ENCODE measurements around the gene RARRES1.

Gene RARRES1, protein sequence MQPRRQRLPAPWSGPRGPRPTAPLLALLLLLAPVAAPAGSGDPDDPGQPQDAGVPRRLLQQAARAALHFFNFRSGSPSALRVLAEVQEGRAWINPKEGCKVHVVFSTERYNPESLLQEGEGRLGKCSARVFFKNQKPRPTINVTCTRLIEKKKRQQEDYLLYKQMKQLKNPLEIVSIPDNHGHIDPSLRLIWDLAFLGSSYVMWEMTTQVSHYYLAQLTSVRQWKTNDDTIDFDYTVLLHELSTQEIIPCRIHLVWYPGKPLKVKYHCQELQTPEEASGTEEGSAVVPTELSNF

DNA sequence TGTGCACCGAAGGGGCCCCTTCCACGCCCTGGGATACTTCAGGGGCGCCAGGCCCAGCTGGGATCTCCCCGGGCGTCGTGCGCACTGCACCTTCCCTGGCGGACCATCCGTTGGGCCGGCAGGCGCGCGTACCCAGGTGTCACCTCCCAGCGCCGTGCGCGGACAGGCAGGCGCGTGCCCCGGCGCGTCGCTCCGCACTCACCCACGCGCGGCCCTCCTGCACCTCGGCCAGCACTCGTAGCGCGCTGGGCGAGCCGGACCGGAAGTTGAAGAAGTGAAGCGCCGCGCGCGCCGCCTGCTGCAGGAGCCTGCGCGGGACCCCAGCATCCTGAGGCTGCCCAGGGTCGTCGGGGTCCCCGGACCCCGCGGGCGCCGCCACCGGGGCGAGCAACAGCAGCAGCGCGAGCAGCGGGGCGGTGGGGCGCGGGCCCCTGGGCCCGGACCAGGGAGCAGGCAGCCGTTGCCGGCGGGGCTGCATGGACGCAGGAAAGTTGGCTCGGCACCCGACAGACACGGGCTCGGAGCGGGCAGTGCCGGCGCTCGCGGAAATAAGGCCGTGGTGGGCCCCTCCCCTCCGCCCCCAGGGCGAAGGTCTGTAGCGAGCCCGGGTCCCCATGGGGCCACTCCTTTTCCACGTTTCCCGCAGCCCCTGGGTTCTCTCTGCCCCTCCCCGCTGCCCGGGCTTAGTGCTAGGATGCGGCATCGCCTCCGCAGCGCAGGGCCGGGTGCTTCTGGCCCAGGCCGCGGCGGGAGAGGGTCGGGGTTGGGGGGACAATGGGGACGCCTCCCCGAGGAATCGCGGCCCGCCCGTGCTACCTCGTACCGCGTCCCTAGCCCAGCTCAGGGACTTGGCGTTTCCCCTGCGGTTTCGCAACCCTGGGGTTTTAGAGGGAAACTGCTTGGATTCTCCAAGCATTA lies at the start of gene RARRES1:
TSS of gene RARRES1 (minus strand) at position 520 of the 918 bp plus-strand sequence. CDS start at position 478, 42 bp downstream.
- peak in 1 of 2 donors; percentile 35 for DNase-seq (ENCODE audit: low read depth in 2 of 2)

DNA sequence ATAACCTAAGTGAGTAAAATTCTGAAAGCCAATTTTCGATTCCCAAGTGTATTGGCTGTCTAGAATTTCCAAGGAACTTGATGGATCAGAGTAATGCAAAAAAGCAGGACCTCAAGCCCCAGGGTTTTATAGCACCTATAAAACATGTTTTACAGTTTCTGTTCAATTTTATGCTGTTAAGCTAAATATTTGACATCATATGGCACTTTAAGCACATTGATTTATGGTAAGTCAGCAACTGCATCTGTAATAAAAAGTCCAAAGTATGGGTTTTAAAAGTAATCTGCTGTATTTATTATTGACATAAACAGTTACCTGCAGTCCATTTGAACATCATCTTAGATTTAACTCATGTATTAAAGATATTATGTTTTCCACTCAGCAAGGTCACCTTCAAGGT lies 49.6 kb upstream of the RARRES1 start:
- DNase-seq (ENCODE audit: low read depth in 2 of 2), result no peak

DNA sequence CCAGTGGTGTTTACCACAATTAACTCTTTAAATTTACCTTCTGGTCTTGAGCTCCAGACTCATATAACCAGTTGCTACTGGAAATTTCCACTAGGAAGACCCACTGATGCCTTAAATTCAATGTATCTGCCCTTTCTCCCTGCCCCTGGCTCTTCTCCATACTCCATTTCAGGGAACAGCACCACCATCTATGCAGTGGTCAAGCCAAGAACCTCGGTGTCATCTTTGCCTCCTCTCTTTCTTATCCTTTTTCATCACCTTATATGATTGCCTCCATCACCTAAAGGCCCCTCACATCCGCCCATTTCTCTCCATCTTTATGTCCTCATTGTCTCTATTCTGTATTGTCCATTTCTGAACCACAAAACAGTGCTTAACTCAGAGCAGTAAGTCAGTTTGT lies 48.9 kb upstream of the RARRES1 start:
- no peak for DNase-seq (ENCODE audit: low read depth in 2 of 2)

DNA sequence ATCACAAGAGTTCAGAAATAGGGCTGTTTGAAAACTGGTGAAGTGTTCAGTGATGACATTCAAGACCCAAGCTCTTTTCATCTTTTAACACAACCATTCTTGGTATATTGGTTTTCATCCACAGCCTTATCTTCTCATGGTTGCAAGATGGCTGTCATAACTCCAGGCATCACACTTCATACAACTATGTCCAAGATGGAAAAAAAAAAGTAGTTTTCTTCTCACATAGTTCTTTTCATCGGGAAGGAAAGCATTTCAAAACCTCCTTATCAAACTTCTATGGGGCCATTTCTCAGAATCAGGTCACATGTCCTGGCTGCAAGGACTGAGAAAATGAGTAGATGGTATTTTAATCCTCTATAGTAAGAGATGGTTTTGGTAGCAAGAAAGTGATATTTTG lies 48.5 kb upstream of the RARRES1 start:
- DNase-seq (ENCODE audit: low read depth in 2 of 2), result no peak

DNA sequence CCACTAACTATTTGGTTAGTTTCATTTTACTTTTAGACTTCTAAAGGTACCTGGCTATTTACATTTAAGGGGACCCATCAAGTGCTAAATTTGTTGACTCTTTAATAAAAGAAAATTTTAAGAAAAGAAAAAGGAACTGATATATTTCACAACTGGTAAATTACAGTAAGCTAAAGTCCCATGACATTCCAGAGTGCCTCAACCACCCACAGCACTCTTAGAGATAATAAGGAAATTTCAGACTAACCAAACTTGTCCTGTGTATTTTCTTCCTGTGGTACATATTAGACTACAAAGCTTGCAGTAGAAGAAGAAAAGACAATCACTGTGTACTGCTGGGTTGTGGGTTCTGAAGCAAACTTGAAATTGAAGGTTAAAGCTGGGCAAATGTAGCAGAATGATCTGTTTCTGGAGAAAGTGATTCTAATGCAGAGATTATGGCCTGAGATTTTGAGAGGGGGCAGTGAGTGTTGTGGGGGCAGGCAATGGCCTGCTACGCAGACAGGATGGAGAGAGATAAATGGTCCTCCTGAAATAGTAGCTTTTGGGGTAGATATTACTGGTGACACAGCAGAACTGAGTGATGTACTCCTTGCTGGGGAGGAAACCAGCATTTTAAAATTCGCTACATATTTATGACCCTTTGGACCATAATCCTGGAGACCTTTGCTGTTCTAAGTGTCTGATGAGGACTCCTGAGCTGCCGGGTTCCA lies 45.1 kb upstream of the RARRES1 start:
- DNase-seq (ENCODE audit: low read depth in 2 of 2), result no peak

DNA sequence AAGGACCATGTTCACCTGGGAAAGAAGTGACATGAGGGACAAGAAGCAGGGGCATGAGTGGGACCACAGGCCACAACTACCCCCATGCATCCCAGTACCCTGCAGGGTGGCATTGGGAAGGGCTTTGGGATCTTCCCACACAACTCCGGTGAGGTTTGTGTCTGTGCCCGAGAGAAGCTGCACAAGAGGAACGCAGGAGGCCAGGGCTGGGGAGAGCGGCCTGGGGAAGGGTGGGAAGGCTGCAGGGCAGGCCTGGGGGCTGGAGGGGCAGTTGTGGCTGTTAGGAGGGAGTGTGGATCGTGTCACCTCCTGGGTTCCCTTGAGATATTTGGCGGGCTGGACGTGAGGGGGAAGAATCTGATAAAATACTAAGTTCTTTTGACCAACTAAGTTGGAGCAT lies 44.3 kb upstream of the RARRES1 start:
- DNase-seq (ENCODE audit: low read depth in 2 of 2), result no peak

DNA sequence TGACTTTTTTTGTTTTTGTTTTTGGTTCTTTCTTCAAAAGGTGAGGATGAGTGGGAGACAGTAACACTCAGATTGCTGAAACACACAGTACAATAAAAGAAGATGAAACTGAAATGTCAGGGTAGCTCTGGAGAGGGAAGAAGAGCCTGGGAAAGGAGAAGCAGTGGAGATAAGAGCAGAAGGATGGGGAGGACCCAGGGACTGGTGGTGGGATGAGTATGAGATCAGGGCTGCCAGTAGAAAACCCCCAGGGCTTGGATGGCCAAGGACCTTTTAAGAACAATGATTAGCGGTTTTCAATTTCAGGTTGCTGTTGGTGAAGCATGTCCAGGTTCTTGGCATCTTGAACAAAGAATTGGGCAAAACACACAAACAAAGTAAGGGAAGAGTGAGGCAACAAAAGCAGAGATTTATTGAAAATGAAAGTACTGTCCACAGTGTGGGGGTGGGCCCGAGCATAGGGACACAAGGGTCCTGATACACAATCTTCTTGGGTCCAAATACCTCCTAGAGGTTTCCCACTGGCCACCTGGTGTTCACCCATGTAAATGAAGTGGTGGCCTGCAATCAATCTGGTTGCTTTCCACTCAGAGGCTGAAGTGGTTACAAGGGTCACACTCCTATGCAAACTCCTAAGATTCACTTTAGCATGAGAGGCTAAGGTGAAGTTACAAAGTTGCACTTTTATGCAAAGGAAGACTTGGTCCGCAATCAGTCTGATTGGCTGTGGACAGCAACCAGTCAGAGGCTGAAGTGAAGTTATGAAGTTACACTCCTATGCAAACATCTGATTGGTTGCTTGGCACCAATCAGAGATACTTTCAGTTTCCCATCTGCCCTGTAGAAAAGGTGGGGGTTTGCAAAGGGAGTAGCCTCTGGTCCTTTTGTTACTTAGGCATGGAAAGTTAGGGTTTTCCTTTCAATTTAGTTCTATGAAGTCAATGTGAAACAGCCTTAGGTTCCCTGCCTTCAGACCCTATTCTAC lies 43.5 kb upstream of the RARRES1 start:
- DNase-seq (ENCODE audit: low read depth in 2 of 2), result no peak

DNA sequence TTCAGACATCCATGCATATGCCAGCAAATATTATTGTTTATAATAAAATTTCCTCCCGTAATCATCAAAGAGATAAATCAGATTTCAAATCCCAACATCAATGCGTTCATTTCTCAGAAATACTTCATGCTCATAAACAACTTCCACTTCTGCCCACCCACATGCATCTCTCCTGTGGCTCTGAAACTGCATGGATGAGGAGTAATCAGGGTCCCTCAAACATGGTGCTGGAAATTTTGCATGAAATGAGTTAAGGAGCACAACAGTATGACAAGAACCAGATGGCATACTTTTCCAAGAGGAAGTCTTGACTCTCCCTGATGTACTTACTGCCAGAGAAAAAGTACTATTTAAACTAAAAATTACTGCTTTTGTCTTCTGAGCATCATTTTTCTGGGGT lies 42.7 kb upstream of the RARRES1 start:
- no peak for DNase-seq (ENCODE audit: low read depth in 2 of 2)

DNA sequence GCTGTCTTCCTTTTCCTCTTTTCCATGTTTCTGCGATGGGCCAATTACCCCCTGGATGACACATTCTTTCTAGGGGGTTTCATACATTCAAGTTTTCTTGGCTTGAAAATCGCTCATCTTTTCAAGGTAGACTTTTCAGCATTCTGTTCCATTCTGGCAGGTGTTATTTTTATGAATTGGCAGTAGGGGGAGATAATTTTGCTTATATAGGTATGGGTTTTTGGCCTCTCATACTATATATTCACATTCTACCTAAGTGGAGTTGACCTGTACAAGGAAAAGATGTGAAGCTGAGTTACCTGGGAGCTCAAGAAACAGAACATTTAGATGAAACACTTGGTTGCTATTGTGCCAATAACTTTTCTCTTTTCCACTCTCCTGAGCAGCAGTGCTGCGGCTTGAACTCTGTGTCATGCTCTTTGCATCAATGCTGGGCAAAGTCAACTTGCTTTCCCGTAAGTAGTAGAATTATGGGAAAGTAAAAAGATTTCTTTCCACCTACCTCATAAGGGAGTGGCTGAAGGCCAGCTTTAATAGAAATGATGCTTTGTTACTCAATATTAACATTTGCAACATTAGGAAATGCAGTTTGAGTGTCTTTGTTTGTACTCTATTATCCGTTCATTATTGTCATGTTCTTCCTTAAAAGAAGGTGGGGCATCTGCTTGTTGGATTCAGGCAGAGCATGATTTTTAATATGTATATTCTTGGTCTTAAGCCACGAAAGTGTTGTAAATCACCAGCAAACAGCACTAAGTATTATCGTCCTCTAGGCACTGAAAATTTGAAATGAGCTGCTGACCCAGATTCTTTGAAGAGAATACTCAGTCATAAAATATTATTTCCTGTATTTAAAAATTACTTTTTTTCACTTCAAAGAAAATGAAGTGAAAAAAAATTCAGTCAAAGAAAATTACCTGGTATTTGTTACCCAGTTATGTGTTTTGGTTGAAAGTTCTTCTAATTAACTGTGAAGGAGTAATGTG lies 41.9 kb upstream of the RARRES1 start:
- DNase-seq (ENCODE audit: low read depth in 2 of 2), result no peak

DNA sequence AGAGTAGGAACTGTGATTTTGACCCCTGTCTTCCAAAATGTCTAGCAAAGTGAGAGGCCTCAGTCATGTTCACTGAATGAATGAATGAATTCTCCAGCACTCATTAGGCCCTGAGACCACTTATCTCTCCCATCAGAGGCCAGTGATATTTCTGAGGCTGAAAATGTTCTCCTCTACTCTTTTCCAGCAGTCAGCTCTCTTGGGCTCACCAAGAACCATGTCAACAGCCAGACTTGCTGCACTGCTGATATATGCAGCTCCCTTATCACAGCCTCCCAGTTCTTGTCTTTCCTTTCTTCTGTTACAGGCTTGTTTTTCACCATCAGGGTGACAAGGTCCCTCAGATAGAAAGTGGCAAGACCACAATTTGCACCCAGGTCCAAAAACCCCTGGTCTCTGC lies 40.9 kb upstream of the RARRES1 start:
- no peak for DNase-seq (ENCODE audit: low read depth in 2 of 2)

DNA sequence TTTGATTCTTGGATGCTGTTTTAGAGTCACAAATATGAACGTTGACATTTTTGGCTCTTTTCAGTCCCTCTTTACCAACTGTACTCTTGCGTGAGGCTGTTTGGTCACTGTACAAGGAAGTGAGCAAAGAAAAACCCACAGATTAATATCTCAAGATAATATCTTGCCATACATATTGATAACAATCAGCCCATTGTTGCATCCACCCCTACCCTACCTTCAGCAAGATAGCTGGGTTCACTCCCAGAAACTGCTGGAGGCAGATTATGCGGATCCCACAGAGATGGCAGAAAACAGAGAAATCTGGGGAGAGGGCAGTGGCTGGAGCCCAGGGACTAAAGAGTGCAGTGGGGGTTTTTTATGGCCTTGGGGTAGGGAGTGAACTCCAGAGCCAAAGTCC lies 39.7 kb upstream of the RARRES1 start:
- DNase-seq (ENCODE audit: low read depth in 2 of 2), result no peak

DNA sequence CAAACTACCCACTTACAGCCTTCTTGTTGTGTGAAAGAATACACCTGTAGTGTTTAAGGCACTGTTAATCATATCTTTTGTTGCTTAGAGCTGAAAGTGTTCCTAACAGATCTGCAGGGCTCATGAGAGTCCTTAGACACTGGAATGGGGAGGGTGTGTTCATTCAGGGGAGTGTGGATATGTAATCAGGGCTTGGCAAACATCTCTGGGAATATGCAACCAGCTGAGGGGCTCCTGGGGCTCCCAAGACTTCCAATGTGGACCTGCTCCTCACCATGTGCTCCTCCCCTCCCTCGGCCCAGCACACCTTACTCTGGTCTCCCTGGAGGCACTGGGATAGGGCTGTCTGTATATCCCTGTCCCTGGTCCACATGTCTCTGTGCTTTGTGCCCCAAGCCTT lies 39.3 kb upstream of the RARRES1 start:
- DNase-seq (ENCODE audit: low read depth in 2 of 2), result no peak

DNA sequence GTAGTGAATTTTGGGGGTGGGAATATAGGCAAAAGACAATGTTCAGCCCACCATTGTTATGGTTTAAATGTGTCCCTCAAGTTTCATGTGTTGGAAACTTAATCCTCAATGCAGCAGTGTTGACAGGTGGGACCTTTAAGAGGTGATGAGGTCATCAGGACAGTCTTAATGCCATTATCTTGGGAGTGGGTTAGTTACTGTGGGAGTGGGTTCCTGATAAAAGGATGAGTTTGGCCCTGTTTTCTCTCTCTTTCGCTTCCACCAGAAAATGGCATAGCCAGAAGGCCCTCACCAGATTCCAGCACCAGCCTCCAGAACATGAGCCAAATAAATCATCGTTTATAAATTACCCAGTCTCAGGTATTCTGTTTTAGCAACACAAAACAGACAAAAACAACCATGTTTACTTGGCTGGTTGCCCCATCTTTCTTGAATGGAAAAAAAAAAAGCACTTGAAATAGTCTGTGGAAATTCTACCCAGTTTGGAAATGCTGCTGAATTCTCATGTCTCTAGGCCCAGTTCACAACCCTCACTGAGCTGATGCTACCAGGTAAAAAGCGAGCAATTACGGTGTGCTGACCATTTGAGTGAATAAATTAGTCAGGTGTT lies 38.6 kb upstream of the RARRES1 start:
- no peak for DNase-seq (ENCODE audit: low read depth in 2 of 2)

DNA sequence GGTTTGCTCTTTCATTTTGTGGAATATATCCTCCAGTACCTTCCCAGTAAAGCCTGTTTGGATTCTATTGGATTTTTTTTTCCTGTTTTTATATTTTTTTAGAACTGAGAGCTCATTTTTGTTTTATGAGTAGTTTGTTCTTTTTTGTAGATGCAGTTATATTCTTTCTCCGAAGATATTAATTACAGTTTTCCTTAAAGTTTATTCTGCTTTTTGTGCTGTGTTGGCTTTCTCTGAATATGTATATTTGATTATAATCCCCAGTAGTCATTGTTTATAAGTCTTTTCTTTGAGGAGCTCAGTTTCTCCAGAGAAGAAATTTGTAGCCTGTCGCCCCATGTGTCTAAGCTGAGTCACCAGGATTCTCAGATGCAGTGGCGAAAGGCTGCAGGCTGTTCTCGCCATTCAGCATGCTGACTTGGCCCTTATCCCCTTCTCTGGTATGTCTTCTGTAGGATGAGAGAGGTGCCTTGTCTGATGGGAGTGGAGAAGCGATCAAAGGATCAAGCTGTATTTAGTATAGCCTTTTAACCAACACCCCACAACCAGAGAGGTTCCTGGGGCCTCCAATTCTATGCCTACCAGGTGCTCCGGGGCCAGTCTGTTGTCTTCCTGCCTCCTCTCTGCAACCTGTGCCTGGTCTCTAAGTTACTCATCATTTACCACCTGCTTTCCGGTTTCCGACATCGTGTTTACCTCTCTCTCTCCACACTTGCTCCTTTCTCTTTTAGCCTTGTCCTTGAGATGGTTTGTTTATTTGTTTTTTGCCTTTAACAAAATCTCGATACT lies 37.9 kb upstream of the RARRES1 start:
- no peak for DNase-seq (ENCODE audit: low read depth in 2 of 2)

DNA sequence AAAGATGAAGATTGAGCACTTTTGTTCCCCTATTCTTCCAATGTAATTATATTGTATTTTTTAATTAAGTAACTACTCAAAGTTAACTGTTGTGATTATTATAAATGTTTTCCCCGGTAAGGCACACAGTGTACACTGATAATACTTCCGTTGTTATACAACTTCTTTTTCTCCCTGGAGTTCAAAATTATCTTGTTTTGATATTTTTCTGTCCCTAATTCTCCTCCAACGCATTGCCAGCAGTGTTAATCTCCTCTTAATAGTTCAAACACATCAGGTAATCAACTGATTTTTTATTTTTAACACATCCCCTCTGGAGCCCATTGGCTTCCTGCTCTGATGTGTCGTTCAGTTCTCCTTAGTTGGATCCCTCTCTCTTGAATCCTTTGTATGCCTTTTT lies 37.3 kb upstream of the RARRES1 start:
- no peak for DNase-seq (ENCODE audit: low read depth in 2 of 2)

DNA sequence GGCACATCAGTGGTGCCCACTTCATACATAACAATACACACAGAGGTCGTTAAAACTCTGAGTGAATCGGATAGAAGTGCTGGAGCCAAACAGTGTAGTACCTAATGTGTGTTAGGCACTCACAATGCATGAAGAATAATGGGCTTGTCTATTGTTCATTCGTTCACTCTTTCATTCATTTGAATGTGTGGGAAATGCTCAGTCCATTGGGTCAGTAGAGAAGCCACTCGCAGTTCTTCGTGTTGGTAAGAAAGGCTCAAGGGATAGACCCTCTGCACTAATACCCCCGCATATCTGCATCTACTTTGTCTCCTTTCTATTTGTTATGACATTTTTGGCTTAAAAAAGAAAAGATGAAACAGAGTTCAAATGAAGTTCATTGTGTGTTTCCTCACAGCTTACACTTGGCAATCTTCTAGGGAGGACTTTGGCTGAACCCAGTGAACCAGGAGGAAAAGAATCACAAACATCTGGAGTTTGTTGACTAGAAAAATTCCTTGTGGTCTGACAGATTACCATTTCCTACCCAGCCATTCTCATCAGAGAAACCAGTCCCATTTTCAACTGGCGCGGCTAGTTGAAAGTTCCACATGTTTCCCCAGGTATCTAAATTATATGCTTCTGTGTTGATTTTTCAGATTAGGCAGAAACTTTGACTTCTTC lies 36.8 kb upstream of the RARRES1 start:
- no peak for DNase-seq (ENCODE audit: low read depth in 2 of 2)

DNA sequence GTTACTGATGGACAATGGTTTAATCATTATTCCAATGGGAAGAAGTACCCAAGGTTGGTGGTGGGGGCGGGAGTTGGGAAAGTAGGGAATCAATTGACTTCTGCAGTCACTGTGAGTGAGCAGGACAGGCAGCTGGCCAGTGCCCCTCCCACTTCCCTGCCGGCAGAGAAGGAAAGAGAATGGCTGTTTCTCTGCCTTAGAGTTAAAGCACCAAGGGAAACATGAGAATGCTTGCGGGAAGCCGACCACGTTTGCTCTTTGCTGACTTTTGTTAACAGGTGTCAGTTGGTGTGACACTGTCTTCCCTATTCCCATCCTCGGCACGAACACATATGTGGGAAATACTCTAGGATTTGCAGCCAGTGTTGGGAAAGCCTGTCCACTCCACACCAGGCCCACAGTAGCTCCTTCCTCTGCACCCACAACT lies 36.1 kb upstream of the RARRES1 start:
- DNase-seq (ENCODE audit: low read depth in 2 of 2), result no peak

DNA sequence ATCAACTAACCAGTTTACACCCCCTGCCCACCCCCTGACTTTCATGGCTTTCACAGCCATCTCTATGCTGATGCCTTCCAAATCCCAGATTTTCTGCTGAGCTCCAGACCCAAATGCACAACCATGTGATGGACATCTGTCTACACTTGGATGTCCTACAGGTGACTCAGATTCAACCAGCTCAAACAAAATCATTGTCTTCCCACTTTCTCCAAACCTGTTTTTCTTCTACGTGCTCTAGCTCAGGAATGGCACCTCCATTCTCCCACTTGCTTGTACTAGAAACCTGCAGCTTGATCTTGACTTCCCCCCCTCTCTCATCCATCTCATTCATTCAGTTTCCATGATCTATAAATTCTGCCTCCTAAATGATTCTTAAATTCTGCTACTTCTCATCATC lies 34.1 kb upstream of the RARRES1 start:
- DNase-seq (ENCODE audit: low read depth in 2 of 2), result no peak
